Hepatocyte (in vitro differentiated cells): ENCODE data around the gene DNAH9. TPM values are rescaled to one million over a fixed set of nuclear protein-coding genes. Genes with fewer than 3 reads are reported as not detected.

Experiments
- DNase-seq: peaks from one replicate; pipeline ENCODE4 v3.0.0-alpha.2; 2016; ENCODE audit warnings: low spot score
- H2AFZ ChIP-seq: fragments of 200-600 bp; sonication (generic); 2 replicates; pipeline ENCODE4 v1.6.0; 2016; ENCODE audit warnings: antibody characterized with exemption, mild to moderate bottlenecking
- H3K27ac ChIP-seq: fragments of 200-600 bp; sonication (generic); 2 replicates; pipeline ENCODE4 v1.5.1; 2016; ENCODE audit warnings: mild to moderate bottlenecking
- H3K27me3 ChIP-seq: fragments of 200-600 bp; sonication (generic); 2 replicates; pipeline ENCODE4 v1.6.1; 2016
- H3K36me3 ChIP-seq: fragments of 200-600 bp; sonication (generic); replicated peaks from 2 replicates; pipeline ENCODE4 v1.5.1; 2016; ENCODE audit warnings: low read depth; ENCODE audit not compliant: insufficient read depth
- H3K4me1 ChIP-seq: fragments of 200-600 bp; sonication (generic); 2 replicates; pipeline ENCODE4 v1.5.1; 2016; ENCODE audit warnings: mild to moderate bottlenecking, moderate library complexity; ENCODE audit not compliant: insufficient read depth
- H3K4me2 ChIP-seq: fragments of 200-600 bp; sonication (generic); 2 replicates; pipeline ENCODE4 v1.6.0; 2016
- H3K4me3 ChIP-seq: fragments of 200-600 bp; sonication (generic); 2 replicates; pipeline ENCODE4 v1.5.1; 2016; ENCODE audit warnings: mild to moderate bottlenecking
- H3K79me2 ChIP-seq: fragments of 200-600 bp; sonication (generic); 2 replicates; pipeline ENCODE4 v1.6.0; 2017; ENCODE audit warnings: mild to moderate bottlenecking
- H3K9me2 ChIP-seq: fragments of 200-600 bp; sonication (generic); replicated peaks from 2 replicates; pipeline ENCODE4 v1.6.0; 2017; ENCODE audit warnings: mild to moderate bottlenecking; ENCODE audit not compliant: insufficient read depth
- H3K9me3 ChIP-seq: fragments of 200-600 bp; sonication (generic); 2 replicates; pipeline ENCODE4 v1.5.1; 2016; ENCODE audit warnings: low read depth, mild to moderate bottlenecking
- H4K20me1 ChIP-seq: fragments of 200-600 bp; sonication (generic); 2 replicates; pipeline ENCODE4 v1.6.0; 2016; ENCODE audit warnings: mild to moderate bottlenecking; ENCODE audit not compliant: insufficient read depth, poor library complexity, severe bottlenecking
- CTCF ChIP-seq: fragments of 200-600 bp; sonication (generic); IDR thresholded peaks from 2 replicates; pipeline ENCODE4 v1.5.1; 2016; ENCODE audit warnings: antibody characterized with exemption, mild to moderate bottlenecking; ENCODE audit not compliant: poor library complexity
- EZH2 ChIP-seq: fragments of 200-600 bp; sonication (generic); IDR thresholded peaks from 2 replicates; pipeline ENCODE4 v1.6.1; 2016; ENCODE audit warnings: antibody characterized with exemption, mild to moderate bottlenecking, borderline replicate concordance
- EZH2phosphoT487 ChIP-seq: fragments of 200-600 bp; sonication (generic); IDR thresholded peaks from one replicate; pipeline ENCODE4 v1.6.1; 2018; ENCODE audit warnings: antibody characterized with exemption, mild to moderate bottlenecking, low read depth, moderate library complexity; ENCODE audit not compliant: unreplicated experiment, severe bottlenecking
- WGBS: methylation state at CpG from one replicate; pipeline ENCODE4 v1.1.6; 2016; ENCODE audit warnings: low lambda C conversion rate; ENCODE audit errors: missing lambda C conversion rate; 5-methylcytosine and 5-hydroxymethylcytosine counted together
- polyA plus RNA-seq: library from polyadenylated mRNA; unstranded; fragments of >200 nt; fragmentation: Nextera tagmentation; extraction: Ambion mirVana; gene quantifications from 2 replicates; pipeline ENCODE4 v1.2.1, GENCODE V29; 2016
- total RNA-seq: library from RNA; depleted of rRNA; stranded (reverse); fragments of >200 nt; gene quantifications from 2 replicates; pipeline ENCODE4 v1.2.3, GENCODE V29; 2014

DNAH9 gene
- total and polyA plus RNA-seq, 2 experiments from 2014 or later: 1.2 to 2.7 TPM

- H3K27me3 ChIP-seq: no peaks in the 10 kb centered on the region
- H3K4me1 ChIP-seq: no peaks in the 10 kb centered on the region
- H3K4me2 ChIP-seq: no peak overlapping the region
- no peak overlapping the region for H2AFZ ChIP-seq
- no peaks in the 10 kb centered on the region for H4K20me1 ChIP-seq
- TF ChIP-seq EZH2phosphoT487 (no peak), CTCF (no peak), EZH2 (no peak)
- H3K36me3 ChIP-seq: no peaks in the 10 kb centered on the region
- no peak overlapping the region for H3K27ac ChIP-seq
- 90% methylated on average over 2 of the region's 2 CpGs for WGBS
- H3K4me3 ChIP-seq: no peak overlapping the region
- no peak for DNase-seq
- no peaks in the 10 kb centered on the region for H3K79me2 ChIP-seq
- H3K9me2 ChIP-seq: no peaks in the 10 kb centered on the region
- no peaks in the 10 kb centered on the region for H3K9me3 ChIP-seq
Observed at GRCh38 chr17:11901931-11902330, 303.7 kb downstream of the DNAH9 start.

- Histone ChIP-seq H3K79me2 (no peaks in the 10 kb centered on the region), H3K27ac (no peak overlapping the region), H3K27me3 (no peaks in the 10 kb centered on the region), H3K4me1 (no peaks in the 10 kb centered on the region), H4K20me1 (no peaks in the 10 kb centered on the region), H3K4me3 (no peak overlapping the region), H2AFZ (no peak overlapping the region), H3K9me3 (no peaks in the 10 kb centered on the region), H3K4me2 (no peak overlapping the region), H3K36me3 (no peaks in the 10 kb centered on the region), H3K9me2 (no peaks in the 10 kb centered on the region)
- WGBS: 30% methylated on average over 7 of the region's 7 CpGs
- TF ChIP-seq CTCF (no peak), EZH2 (no peak), EZH2phosphoT487 (no peak)
- no peak for DNase-seq
Observed at GRCh38 chr17:11908711-11909146, 310.5 kb downstream of the DNAH9 start.

- no peak for TF ChIP-seq EZH2
- peak; percentile 6 for TF ChIP-seq CTCF
- no peak for TF ChIP-seq EZH2phosphoT487
- Histone ChIP-seq H3K4me1 (no peaks in the 10 kb centered on the region), H3K4me2 (no peak overlapping the region), H3K4me3 (no peak overlapping the region), H3K36me3 (no peaks in the 10 kb centered on the region), H3K27me3 (no peaks in the 10 kb centered on the region), H3K79me2 (no peaks in the 10 kb centered on the region), H3K9me3 (no peaks in the 10 kb centered on the region), H3K9me2 (no peaks in the 10 kb centered on the region), H3K27ac (no peak overlapping the region), H2AFZ (no peak overlapping the region), H4K20me1 (no peaks in the 10 kb centered on the region)
- DNase-seq: no peak
- WGBS: 76% methylated on average over 5 of the region's 5 CpGs
Observed at GRCh38 chr17:11909348-11909747, 311.1 kb downstream of the DNAH9 start.

- no peaks in the 10 kb centered on the region for H3K9me3 ChIP-seq
Observed at GRCh38 chr17:11916091-11916490, 317.8 kb downstream of the DNAH9 start.

More at GRCh38 chr17:11916091-11916490, 317.8 kb downstream of the DNAH9 start:
- H3K79me2 ChIP-seq: no peaks in the 10 kb centered on the region
- 19% methylated on average over 2 of the region's 2 CpGs for WGBS
- H4K20me1 ChIP-seq: no peaks in the 10 kb centered on the region
- H3K4me1 ChIP-seq: no peaks in the 10 kb centered on the region
- TF ChIP-seq EZH2phosphoT487 (no peak), CTCF (no peak), EZH2 (no peak)
- H3K27me3 ChIP-seq: no peaks in the 10 kb centered on the region
- H3K27ac ChIP-seq: no peak overlapping the region
- no peak for DNase-seq
- H3K36me3 ChIP-seq: no peaks in the 10 kb centered on the region
- no peak overlapping the region for H3K4me2 ChIP-seq
- no peak overlapping the region for H2AFZ ChIP-seq
- H3K9me2 ChIP-seq: no peaks in the 10 kb centered on the region
- H3K4me3 ChIP-seq: no peak overlapping the region
